PFSK-1 (cell line): Measurements from ENCODE around the gene FERMT1.

Source experiments
- TAF1 ChIP-seq: IDR thresholded peaks from 2 replicates; pipeline ENCODE4 v1.6.1; 2012; ENCODE audit warnings: low read length, control low read depth, borderline replicate concordance; ENCODE audit not compliant: insufficient read depth
- TF ChIP-seq, protein P1 (sequence below), 2 experiments: IDR thresholded peaks; 2 replicates each; pipeline versions ENCODE4 v1.6.1 to v1.8.0; 2011 to 2012; ENCODE audit warnings: low read depth in 2 of 2, low read length in 2 of 2, control low read depth in 1 of 2, inconsistent platforms in 1 of 2, mild to moderate bottlenecking in 1 of 2, moderate library complexity in 1 of 2; ENCODE audit not compliant: insufficient read depth in 1 of 2

DNA sequence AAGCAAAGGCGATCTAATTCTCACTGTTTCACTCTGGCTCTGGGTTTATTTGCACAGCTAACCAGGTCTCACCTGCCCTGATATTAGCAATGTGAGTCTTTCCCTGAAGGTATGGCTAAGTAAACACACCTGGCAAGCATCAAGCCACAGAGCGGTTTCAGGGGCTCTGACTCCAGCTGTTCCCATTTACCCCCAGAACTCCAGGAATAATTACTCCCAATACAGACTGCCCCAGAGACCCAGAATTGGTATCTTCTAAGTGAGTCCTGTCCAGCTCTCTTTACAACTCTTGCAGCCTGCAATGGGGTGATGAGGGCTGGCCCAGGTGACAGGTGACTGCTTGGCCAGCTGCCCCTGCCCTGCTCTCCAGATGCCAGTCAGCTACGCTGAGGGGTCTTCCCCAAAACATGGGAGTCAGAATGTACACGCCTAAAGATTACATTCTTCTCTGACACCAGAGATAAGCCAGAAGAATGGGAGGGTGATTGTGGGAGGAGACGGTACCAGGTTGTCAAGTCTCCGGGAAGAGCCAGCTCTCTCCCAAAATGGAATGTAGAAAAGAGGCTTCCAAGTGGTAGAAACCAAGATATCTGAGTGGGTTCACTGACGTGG is 64.0 kb downstream of the FERMT1 start:
- TF ChIP-seq, protein P1, sequence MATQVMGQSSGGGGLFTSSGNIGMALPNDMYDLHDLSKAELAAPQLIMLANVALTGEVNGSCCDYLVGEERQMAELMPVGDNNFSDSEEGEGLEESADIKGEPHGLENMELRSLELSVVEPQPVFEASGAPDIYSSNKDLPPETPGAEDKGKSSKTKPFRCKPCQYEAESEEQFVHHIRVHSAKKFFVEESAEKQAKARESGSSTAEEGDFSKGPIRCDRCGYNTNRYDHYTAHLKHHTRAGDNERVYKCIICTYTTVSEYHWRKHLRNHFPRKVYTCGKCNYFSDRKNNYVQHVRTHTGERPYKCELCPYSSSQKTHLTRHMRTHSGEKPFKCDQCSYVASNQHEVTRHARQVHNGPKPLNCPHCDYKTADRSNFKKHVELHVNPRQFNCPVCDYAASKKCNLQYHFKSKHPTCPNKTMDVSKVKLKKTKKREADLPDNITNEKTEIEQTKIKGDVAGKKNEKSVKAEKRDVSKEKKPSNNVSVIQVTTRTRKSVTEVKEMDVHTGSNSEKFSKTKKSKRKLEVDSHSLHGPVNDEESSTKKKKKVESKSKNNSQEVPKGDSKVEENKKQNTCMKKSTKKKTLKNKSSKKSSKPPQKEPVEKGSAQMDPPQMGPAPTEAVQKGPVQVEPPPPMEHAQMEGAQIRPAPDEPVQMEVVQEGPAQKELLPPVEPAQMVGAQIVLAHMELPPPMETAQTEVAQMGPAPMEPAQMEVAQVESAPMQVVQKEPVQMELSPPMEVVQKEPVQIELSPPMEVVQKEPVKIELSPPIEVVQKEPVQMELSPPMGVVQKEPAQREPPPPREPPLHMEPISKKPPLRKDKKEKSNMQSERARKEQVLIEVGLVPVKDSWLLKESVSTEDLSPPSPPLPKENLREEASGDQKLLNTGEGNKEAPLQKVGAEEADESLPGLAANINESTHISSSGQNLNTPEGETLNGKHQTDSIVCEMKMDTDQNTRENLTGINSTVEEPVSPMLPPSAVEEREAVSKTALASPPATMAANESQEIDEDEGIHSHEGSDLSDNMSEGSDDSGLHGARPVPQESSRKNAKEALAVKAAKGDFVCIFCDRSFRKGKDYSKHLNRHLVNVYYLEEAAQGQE (IDR thresholded peaks at IDR 0.05; ENCODE audit: insufficient read depth in 1 of 2, low read depth in 2 of 2, low read length in 2 of 2): no peak
- TF ChIP-seq TAF1: no peak
